Cardiac muscle cell (in vitro differentiated cells and primary cell): ENCODE results near the gene UBE2Q2. TPM values are rescaled to one million over a fixed set of nuclear protein-coding genes. Genes with fewer than 3 reads are reported as not detected.
A peak's percentile ranks its signal among the peaks of the same experiment; 100 is the strongest.

ENCODE experiments used
- DNase-seq, 2 donors: peaks; one replicate each; pipeline versions ENCODE4 v3.0.0 to v3.0.0-alpha.2; 2010 to 2017; ENCODE audit warnings: low read depth in 1 of 2, low spot score in 1 of 2
- H3K27ac ChIP-seq: fragments of 200-600 bp; sonication (generic); 2 replicates; pipeline ENCODE4 v1.5.1; 2016
- H3K27me3 ChIP-seq: fragments of 200-600 bp; sonication (generic); 2 replicates; pipeline ENCODE4 v1.6.0; 2016; ENCODE audit warnings: control low read depth
- H3K36me3 ChIP-seq: fragments of 200-600 bp; sonication (generic); 2 replicates; pipeline ENCODE4 v1.5.1; 2016; ENCODE audit warnings: control low read depth
- H3K4me1 ChIP-seq: fragments of 200-600 bp; sonication (generic); 2 replicates; pipeline ENCODE4 v1.8.1; 2017; ENCODE audit warnings: low read depth, mild to moderate bottlenecking, mixed run types
- H3K4me3 ChIP-seq: fragments of 200-600 bp; sonication (generic); 2 replicates; pipeline ENCODE4 v1.5.1; 2016; ENCODE audit warnings: mild to moderate bottlenecking
- H3K9me3 ChIP-seq: fragments of 200-600 bp; sonication (generic); 2 replicates; pipeline ENCODE4 v1.5.1; 2017; ENCODE audit warnings: low read depth, mild to moderate bottlenecking, control low read depth
- CTCF ChIP-seq: IDR thresholded peaks from 2 replicates; pipeline ENCODE4 v1.5.1; 2012; ENCODE audit warnings: low read depth, mild to moderate bottlenecking, low read length
- polyA plus RNA-seq: library from polyadenylated mRNA; unstranded; fragments of >200 nt; fragmentation: Nextera tagmentation; extraction: Ambion mirVana; gene quantifications from 2 replicates; pipeline ENCODE4 v1.2.1, GENCODE V29; 2016
- total RNA-seq: library from RNA; depleted of rRNA; stranded (reverse); fragments of >200 nt; gene quantifications from 2 replicates; pipeline ENCODE4 v1.2.3, GENCODE V29; 2016

UBE2Q2 gene
- total and polyA plus RNA-seq, 2 experiments from 2014 or later, result 33.7 to 36.7 TPM

- Histone ChIP-seq H3K27ac (no peak overlapping the region), H3K4me3 (no peak overlapping the region), H3K4me1 (no peaks in the 10 kb centered on the region), H3K36me3 (no peaks in the 10 kb centered on the region), H3K9me3 (no peaks in the 10 kb centered on the region), H3K27me3 (no peaks in the 10 kb centered on the region)
- no peak for DNase-seq
- no peak for TF ChIP-seq CTCF
These were observed 100.0 kb downstream of the UBE2Q2 start for GRCh38 chr15:75943246-75943645.

GRCh38 chr15:75943713-75944215, 100.5 kb downstream of the UBE2Q2 start:
- H3K36me3 ChIP-seq, result no peaks in the 10 kb centered on the region
- TF ChIP-seq CTCF, result no peak
- H3K4me3 ChIP-seq, result no peak overlapping the region
- H3K27me3 ChIP-seq, result no peaks in the 10 kb centered on the region
- no peaks in the 10 kb centered on the region for H3K9me3 ChIP-seq
- no peak overlapping the region for H3K27ac ChIP-seq
- H3K4me1 ChIP-seq, result no peaks in the 10 kb centered on the region
- no peak for DNase-seq

GRCh38 chr15:75945953-75946352, 102.7 kb downstream of the UBE2Q2 start:
- no peaks in the 10 kb centered on the region for H3K27me3 ChIP-seq

GRCh38 chr15:75947092-75947491, 103.8 kb downstream of the UBE2Q2 start:
- H3K9me3 ChIP-seq, result no peaks in the 10 kb centered on the region
- H3K4me3 ChIP-seq, result no peak overlapping the region
- H3K27me3 ChIP-seq, result no peaks in the 10 kb centered on the region
- no peak for TF ChIP-seq CTCF
- no peak overlapping the region for H3K27ac ChIP-seq
- peak in 1 of 2 donors; percentile 45 for DNase-seq
- no peaks in the 10 kb centered on the region for H3K36me3 ChIP-seq
- H3K4me1 ChIP-seq, result no peaks in the 10 kb centered on the region

More at GRCh38 chr15:75945953-75946352, 102.7 kb downstream of the UBE2Q2 start:
- TF ChIP-seq CTCF, result no peak
- peak in 1 of 2 donors; percentile 65 for DNase-seq
- Histone ChIP-seq H3K9me3 (no peaks in the 10 kb centered on the region), H3K36me3 (no peaks in the 10 kb centered on the region), H3K4me1 (no peaks in the 10 kb centered on the region), H3K4me3 (no peak overlapping the region), H3K27ac (no peak overlapping the region)

GRCh38 chr15:75948761-75949296, 105.6 kb downstream of the UBE2Q2 start:
- no peak overlapping the region for H3K27ac ChIP-seq
- no peak overlapping the region for H3K4me3 ChIP-seq
- no peaks in the 10 kb centered on the region for H3K9me3 ChIP-seq
- no peaks in the 10 kb centered on the region for H3K4me1 ChIP-seq
- no peak for TF ChIP-seq CTCF
- no peaks in the 10 kb centered on the region for H3K27me3 ChIP-seq
- H3K36me3 ChIP-seq, result no peaks in the 10 kb centered on the region
- no peak for DNase-seq

Other genes with a start within 250 kb of the UBE2Q2 start
- gene SNUPN, start 217.7 kb upstream of the UBE2Q2 start, total RNA-seq, result 16.8 and 20.2 TPM in 2 replicates
- gene SNUPN, start 217.7 kb upstream of the UBE2Q2 start, polyA plus RNA-seq, result 28.0 and 29.4 TPM in 2 replicates
- gene IMP3, start 203.2 kb upstream of the UBE2Q2 start, total RNA-seq, result 116 and 130 TPM in 2 replicates
- gene IMP3, start 203.2 kb upstream of the UBE2Q2 start, polyA plus RNA-seq, result 83.9 and 105 TPM in 2 replicates
- 14.0 and 17.1 TPM in 2 replicates for gene SNX33, start 195.5 kb upstream of the UBE2Q2 start, total RNA-seq
- 9.5 and 12.5 TPM in 2 replicates for gene SNX33, start 195.5 kb upstream of the UBE2Q2 start, polyA plus RNA-seq
- gene CSPG4, start 130.6 kb upstream of the UBE2Q2 start, total RNA-seq, result 17.2 and 30.6 TPM in 2 replicates
- 7.1 and 12.1 TPM in 2 replicates for gene CSPG4, start 130.6 kb upstream of the UBE2Q2 start, polyA plus RNA-seq
- gene FBXO22, start 60.4 kb downstream of the UBE2Q2 start, total RNA-seq, result 34.7 and 35.7 TPM in 2 replicates
- gene FBXO22, start 60.4 kb downstream of the UBE2Q2 start, polyA plus RNA-seq, result 50.9 and 77.0 TPM in 2 replicates
- gene NRG4, start 169.0 kb downstream of the UBE2Q2 start, total RNA-seq, result 0.21 and 1.2 TPM in 2 replicates
- gene NRG4, start 169.0 kb downstream of the UBE2Q2 start, polyA plus RNA-seq, result 0.06 and 0.15 TPM in 2 replicates
- 0.74 and 1.5 TPM in 2 replicates for gene TMEM266, start 216.5 kb downstream of the UBE2Q2 start, total RNA-seq
- 0.10 and 0.12 TPM in 2 replicates for gene TMEM266, start 216.5 kb downstream of the UBE2Q2 start, polyA plus RNA-seq